ENCODE measurements around the gene ACSS1.

Gene ACSS1

GRCh38 chr20:24987244-24987643, 70.7 kb downstream of the ACSS1 start:
- TF ChIP-seq CTCF (IDR thresholded peaks at IDR 0.05; ENCODE audit: low read length, missing control alignments) = no peak
- DNase-seq (ENCODE audit: low read depth) = no peak
- no peak overlapping the region for H3K4me3 ChIP-seq (replicated peaks; ENCODE audit: low read depth, low read length)

GRCh38 chr20:24986436-24987015, 71.4 kb downstream of the ACSS1 start:
- DNase-seq (ENCODE audit: low read depth) = no peak
- no peak for TF ChIP-seq CTCF (IDR thresholded peaks at IDR 0.05; ENCODE audit: low read length, missing control alignments)
- H3K4me3 ChIP-seq (replicated peaks; ENCODE audit: low read depth, low read length) = no peak overlapping the region

GRCh38 chr20:24985802-24986201, 72.1 kb downstream of the ACSS1 start:
- no peak overlapping the region for H3K4me3 ChIP-seq (replicated peaks; ENCODE audit: low read depth, low read length)
- no peak for DNase-seq (ENCODE audit: low read depth)
- TF ChIP-seq CTCF (IDR thresholded peaks at IDR 0.05; ENCODE audit: low read length, missing control alignments) = no peak

GRCh38 chr20:24984961-24985640, 72.8 kb downstream of the ACSS1 start:
- no peak for TF ChIP-seq CTCF (IDR thresholded peaks at IDR 0.05; ENCODE audit: low read length, missing control alignments)
- no peak overlapping the region for H3K4me3 ChIP-seq (replicated peaks; ENCODE audit: low read depth, low read length)
- no peak for DNase-seq (ENCODE audit: low read depth)

- TF ChIP-seq CTCF (IDR thresholded peaks at IDR 0.05; ENCODE audit: low read length, missing control alignments) = no peak
- H3K4me3 ChIP-seq (replicated peaks; ENCODE audit: low read depth, low read length) = no peak overlapping the region
- no peak for DNase-seq (ENCODE audit: low read depth)
Measured at GRCh38 chr20:24983896-24984295, 74.0 kb downstream of the ACSS1 start.

- no peak for DNase-seq (ENCODE audit: low read depth)
- no peak for TF ChIP-seq CTCF (IDR thresholded peaks at IDR 0.05; ENCODE audit: low read length, missing control alignments)
- H3K4me3 ChIP-seq (replicated peaks; ENCODE audit: low read depth, low read length) = no peak overlapping the region
Measured at GRCh38 chr20:24981790-24982189, 76.1 kb downstream of the ACSS1 start.

GRCh38 chr20:24981282-24981681, 76.7 kb downstream of the ACSS1 start:
- H3K4me3 ChIP-seq (replicated peaks; ENCODE audit: low read depth, low read length) = no peak overlapping the region
- no peak for DNase-seq (ENCODE audit: low read depth)
- TF ChIP-seq CTCF (IDR thresholded peaks at IDR 0.05; ENCODE audit: low read length, missing control alignments) = no peak

Measured in fibroblast of pulmonary artery (primary cell).